Suprapubic skin (tissue), 4 donors: Measurements from ENCODE around the gene GOPC. TPM values are rescaled to one million over a fixed set of nuclear protein-coding genes. Genes with fewer than 3 reads are reported as not detected.
A peak's percentile ranks its signal among the peaks of the same experiment; 100 is the strongest.

ENCODE experiments used
- DNase-seq, 2 donors: peaks; one replicate each; pipeline ENCODE4 v3.0.0-alpha.2; 2019; ENCODE audit warnings: low spot score in 2 of 2
- H3K27ac ChIP-seq: fragments of 200-600 bp; sonication (generic); one replicate; pipeline ENCODE4 v1.5.1; 2019
- H3K27me3 ChIP-seq: fragments of 200-600 bp; sonication (generic); one replicate; pipeline ENCODE4 v1.5.1; 2019
- H3K36me3 ChIP-seq: fragments of 200-600 bp; sonication (generic); one replicate; pipeline ENCODE4 v1.5.1; 2019
- H3K4me1 ChIP-seq: fragments of 200-600 bp; sonication (generic); one replicate; pipeline ENCODE4 v1.5.1; 2019
- H3K4me3 ChIP-seq: fragments of 200-600 bp; sonication (generic); one replicate; pipeline ENCODE4 v1.5.1; 2019; ENCODE audit warnings: mild to moderate bottlenecking
- H3K9me3 ChIP-seq: fragments of 200-600 bp; sonication (generic); one replicate; pipeline ENCODE4 v1.5.1; 2019
- CTCF ChIP-seq, 2 donors: fragments of 200-600 bp in 1 of 2; fragments of 450-650 bp in 1 of 2; sonication (generic) in 1 of 2; IDR thresholded peaks; one replicate each; pipeline ENCODE4 v1.5.1; 2016 to 2019; ENCODE audit warnings: antibody characterized with exemption in 2 of 2, mild to moderate bottlenecking in 1 of 2, moderate library complexity in 1 of 2
- EP300 ChIP-seq: sonication (generic); formaldehyde crosslinking; IDR thresholded peaks from one replicate; pipeline ENCODE4 v1.6.1; 2017; ENCODE audit warnings: antibody characterized with exemption
- POLR2A ChIP-seq, 2 donors: fragments of 450-650 bp; IDR thresholded peaks; one replicate each; pipeline ENCODE4 v1.6.1; 2017; ENCODE audit warnings: antibody characterized with exemption in 2 of 2, mild to moderate bottlenecking in 2 of 2, moderate library complexity in 2 of 2
- POLR2AphosphoS5 ChIP-seq, 3 donors: sonication (generic); formaldehyde crosslinking; IDR thresholded peaks; one replicate each; pipeline ENCODE4 v1.6.1; 2017; ENCODE audit warnings: antibody characterized with exemption in 3 of 3
- WGBS: methylation state at CpG from one replicate; pipeline ENCODE4 v1.1.5; 2018; 5-methylcytosine and 5-hydroxymethylcytosine counted together
- total RNA-seq, 4 donors: library from RNA; depleted of rRNA; stranded (reverse); fragments of >200 nt; gene quantifications; one replicate each; pipeline ENCODE4 v1.1.0, GENCODE V29; 2016

Gene GOPC
- total RNA-seq, 4 donors from 2014 or later: 15.5 to 21.9 (median 20.0) TPM

GRCh38 chr6:117559299-117559698, 43.0 kb downstream of the GOPC start:
- Histone ChIP-seq H3K9me3 (no peaks in the 10 kb centered on the region), H3K27ac (no peak overlapping the region), H3K27me3 (no peaks in the 10 kb centered on the region), H3K4me1 (peaks cover 3% of the 10 kb centered on the region), H3K4me3 (no peak overlapping the region), H3K36me3 (peaks cover 26% of the 10 kb centered on the region)
- DNase-seq: no peak
- TF ChIP-seq POLR2AphosphoS5 (IDR thresholded peaks at IDR 0.05) (no peak), CTCF (IDR thresholded peaks at IDR 0.05) (no peak), POLR2A (IDR thresholded peaks at IDR 0.05) (no peak), EP300 (no peak)
- 71% methylated on average over 4 of the region's 4 CpGs for WGBS

- TF ChIP-seq POLR2A (IDR thresholded peaks at IDR 0.05): no peak
- TF ChIP-seq EP300: no peak
- TF ChIP-seq POLR2AphosphoS5 (IDR thresholded peaks at IDR 0.05): no peak
- TF ChIP-seq CTCF (IDR thresholded peaks at IDR 0.05): no peak
- Histone ChIP-seq H3K4me1 (peaks cover 3% of the 10 kb centered on the region), H3K36me3 (peaks cover 22% of the 10 kb centered on the region), H3K27me3 (no peaks in the 10 kb centered on the region), H3K27ac (no peak overlapping the region), H3K9me3 (no peaks in the 10 kb centered on the region), H3K4me3 (no peak overlapping the region)
- no peak for DNase-seq
- 75% methylated on average over 4 of the region's 4 CpGs for WGBS
These were observed 43.5 kb downstream of the GOPC start for GRCh38 chr6:117558818-117559217.

- no peak overlapping the region for H3K27ac ChIP-seq
- no peak overlapping the region for H3K4me3 ChIP-seq
- H3K36me3 ChIP-seq: peaks cover 18% of the 10 kb centered on the region
- no peaks in the 10 kb centered on the region for H3K9me3 ChIP-seq
- no peaks in the 10 kb centered on the region for H3K27me3 ChIP-seq
- no peak for DNase-seq
- no peak for TF ChIP-seq CTCF (IDR thresholded peaks at IDR 0.05)
- no peak for TF ChIP-seq EP300
- TF ChIP-seq POLR2AphosphoS5 (IDR thresholded peaks at IDR 0.05): no peak
- TF ChIP-seq POLR2A (IDR thresholded peaks at IDR 0.05): no peak
- H3K4me1 ChIP-seq: peaks cover 3% of the 10 kb centered on the region
- 80% methylated on average over 3 of the region's 3 CpGs for WGBS
These were observed 44.4 kb downstream of the GOPC start for GRCh38 chr6:117557951-117558350.

GRCh38 chr6:117555882-117556498, 46.3 kb downstream of the GOPC start:
- no peak for DNase-seq
- Histone ChIP-seq H3K27me3 (no peaks in the 10 kb centered on the region), H3K27ac (no peak overlapping the region), H3K36me3 (peaks cover 5% of the 10 kb centered on the region), H3K9me3 (no peaks in the 10 kb centered on the region), H3K4me3 (no peak overlapping the region), H3K4me1 (peaks cover 3% of the 10 kb centered on the region)
- TF ChIP-seq EP300 (no peak), CTCF (IDR thresholded peaks at IDR 0.05) (peak; percentile 56 to 69)
- WGBS: 20% methylated on average over 5 of the region's 5 CpGs

GRCh38 chr6:117555262-117555849, 47.0 kb downstream of the GOPC start:
- no peaks in the 10 kb centered on the region for H3K27me3 ChIP-seq
- H3K27ac ChIP-seq: no peak overlapping the region
- peaks cover 3% of the 10 kb centered on the region for H3K4me1 ChIP-seq
- no peak for DNase-seq
- no peak overlapping the region for H3K4me3 ChIP-seq
- 34% methylated on average over 3 of the region's 3 CpGs for WGBS
- TF ChIP-seq EP300: no peak
- TF ChIP-seq POLR2AphosphoS5 (IDR thresholded peaks at IDR 0.05): no peak
- no peak for TF ChIP-seq CTCF (IDR thresholded peaks at IDR 0.05)
- TF ChIP-seq POLR2A (IDR thresholded peaks at IDR 0.05): no peak
- no peaks in the 10 kb centered on the region for H3K9me3 ChIP-seq
- peaks cover 2% of the 10 kb centered on the region for H3K36me3 ChIP-seq
